ENCODE data around the gene ZRANB3. TPM values are rescaled to one million over a fixed set of nuclear protein-coding genes. Genes with fewer than 3 reads are reported as not detected.
"Not testable (repeated sequence)": the region's sequence is repeated elsewhere in the genome, so short reads cannot be mapped to it uniquely, and the experiment has no call there.

ZRANB3 gene
- total RNA-seq, 1 donor from 2014 or later, result 7.2 TPM

DNA sequence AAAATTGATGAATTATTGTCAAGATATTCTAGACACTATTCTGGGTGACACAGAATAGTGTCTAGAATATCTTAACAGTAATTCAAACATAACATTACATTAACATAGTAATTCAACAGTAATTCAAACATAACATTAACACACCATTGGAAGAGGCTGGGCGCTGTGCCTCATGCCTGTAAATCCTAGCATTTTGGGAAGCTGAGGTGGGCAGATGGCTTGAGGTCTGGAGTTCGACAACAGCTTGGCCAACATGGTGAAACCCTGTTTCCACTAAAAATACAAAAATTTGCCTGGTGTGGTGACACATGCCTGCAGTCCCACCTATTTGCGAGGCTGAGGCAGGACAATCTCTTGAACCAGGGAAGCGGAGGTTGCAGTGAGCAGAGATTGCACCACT is 195.8 kb downstream of the ZRANB3 start:
- DNase-seq (ENCODE audit: low spot score), result no peak

DNA sequence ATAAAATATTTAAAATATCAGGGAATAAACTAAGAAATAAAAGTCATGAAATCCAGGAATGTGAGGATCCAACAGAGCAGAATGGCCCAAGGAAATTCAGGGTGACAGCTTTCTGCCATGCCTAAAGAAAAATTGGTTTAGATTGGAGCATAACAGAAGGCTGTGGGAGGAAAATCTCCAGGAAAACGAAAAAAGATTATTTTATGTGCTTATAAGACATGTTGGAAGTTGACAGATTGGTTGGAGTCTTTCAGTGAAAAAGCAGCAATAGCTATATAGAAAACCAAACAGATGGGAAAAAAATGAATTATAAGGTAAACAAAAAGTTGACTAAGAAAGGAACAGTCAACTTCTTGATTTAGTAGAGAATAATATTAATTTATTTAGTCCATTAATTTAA is 203.9 kb downstream of the ZRANB3 start:
- no peak for DNase-seq (ENCODE audit: low spot score)

DNA sequence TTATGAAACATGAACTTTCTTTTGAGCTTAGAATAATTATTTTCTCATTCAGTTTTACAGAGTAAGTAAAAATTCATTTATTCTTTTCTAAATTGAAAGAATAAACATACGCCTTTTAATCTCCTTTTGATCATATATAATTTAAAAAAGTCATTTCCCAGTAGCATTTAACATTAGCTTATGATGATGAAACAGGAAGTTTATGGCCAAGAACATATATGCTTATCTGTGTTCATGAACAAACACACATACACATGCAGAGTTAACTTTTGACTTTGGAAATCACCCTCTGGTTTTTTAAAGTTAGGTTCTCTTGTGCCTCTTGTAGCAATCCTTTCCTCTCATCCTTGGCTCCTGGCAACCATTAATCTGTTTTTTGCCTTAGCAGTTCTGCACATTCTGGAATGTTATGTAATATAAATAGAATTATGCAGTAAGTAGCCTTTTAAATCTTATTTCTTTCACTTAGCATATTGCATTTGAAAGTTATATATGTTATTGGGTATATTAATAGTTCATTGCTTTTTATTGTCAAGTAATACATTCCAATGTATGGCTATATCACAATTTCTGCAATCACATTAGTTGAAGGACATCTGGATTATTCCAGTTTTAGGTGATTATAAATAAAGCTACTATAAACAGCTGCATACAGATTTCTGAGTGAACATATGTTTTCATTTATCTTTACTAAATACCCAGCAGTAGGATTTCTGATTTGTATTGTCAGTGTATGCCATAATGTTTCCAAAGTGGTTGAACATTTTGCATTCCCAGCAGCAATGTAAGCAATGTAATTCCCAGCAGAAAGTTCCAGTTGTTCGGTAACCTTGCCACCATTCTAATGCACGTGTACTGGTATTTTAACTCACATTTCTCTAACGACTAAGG is 210.3 kb downstream of the ZRANB3 start:
- DNase-seq (ENCODE audit: low spot score), result peak; percentile 66

DNA sequence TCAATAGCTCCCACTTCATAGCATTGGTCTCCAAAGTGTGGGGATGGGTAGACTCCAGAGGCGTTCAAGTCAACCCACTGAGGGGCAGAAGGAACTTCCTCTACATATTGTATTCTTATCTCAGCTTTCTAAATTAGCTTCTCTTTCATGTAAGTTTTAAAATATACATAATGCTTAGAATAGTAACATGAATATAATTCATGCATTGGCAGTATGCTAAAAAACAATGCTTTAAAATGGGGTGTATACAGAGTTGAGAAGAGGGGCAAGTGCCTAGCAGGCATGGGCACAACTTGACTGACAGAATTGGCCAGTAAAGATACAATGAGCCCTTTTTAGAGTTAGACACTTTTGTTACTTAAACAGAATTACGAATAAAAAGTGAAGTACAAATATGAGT is 212.2 kb downstream of the ZRANB3 start:
- no peak for DNase-seq (ENCODE audit: low spot score)

DNA sequence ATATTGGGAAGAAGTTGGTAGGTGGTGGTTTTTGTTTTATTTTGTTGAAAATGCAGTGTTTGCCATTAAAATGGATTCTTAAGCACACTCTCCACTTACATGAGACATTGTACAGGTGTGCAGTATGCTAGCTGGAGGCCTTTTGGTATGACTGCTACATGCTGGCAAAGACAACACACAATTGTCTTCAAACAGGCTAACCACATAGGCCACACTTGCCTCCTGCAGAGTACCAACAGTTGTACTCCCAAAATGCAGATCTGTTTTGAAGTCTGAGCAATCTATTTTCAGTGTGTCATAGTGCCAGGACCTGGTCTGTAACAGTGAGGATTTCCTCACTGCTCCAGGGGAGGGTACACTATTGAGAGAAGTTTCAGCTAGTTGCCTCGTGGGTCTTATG is 213.6 kb downstream of the ZRANB3 start:
- no peak for DNase-seq (ENCODE audit: low spot score)

DNA sequence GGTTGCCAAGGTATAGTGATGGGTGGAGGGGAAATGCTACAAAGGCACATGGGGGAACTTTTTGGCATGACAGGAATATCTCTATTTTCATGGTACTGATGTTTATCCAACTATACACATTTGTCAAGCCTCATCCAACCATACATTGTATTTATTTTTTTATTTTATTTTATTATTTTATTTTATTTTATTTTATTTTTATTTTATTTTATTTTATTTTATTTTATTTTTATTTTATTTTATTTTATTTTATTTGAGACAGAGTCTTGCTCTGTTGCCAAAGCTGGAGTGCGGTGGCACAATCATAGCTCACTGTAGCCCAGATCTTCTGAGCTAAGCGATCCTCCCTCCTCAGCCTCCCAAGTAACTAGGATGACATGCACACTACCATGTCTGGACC is 219.1 kb downstream of the ZRANB3 start:
- DNase-seq (ENCODE audit: low spot score), result no peak

DNA sequence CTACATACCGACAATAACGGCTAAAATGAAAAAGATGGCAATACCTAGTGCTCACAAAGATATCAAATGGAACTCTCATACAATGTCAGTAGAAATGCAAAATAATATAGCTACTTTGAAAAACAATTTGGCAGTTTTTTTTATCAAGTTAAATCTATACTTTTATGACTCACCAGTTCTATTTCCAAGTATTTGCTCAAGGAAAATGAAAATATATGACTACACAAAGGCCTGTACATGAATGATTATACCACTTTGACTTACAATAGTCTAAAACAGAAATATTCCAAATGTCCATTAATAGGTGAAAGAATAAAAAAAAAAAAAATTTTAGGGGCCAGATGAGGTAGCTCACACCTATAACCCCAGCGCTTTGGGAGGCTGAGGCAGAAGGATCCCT is 219.8 kb downstream of the ZRANB3 start:
- no peak for DNase-seq (ENCODE audit: low spot score)

DNA sequence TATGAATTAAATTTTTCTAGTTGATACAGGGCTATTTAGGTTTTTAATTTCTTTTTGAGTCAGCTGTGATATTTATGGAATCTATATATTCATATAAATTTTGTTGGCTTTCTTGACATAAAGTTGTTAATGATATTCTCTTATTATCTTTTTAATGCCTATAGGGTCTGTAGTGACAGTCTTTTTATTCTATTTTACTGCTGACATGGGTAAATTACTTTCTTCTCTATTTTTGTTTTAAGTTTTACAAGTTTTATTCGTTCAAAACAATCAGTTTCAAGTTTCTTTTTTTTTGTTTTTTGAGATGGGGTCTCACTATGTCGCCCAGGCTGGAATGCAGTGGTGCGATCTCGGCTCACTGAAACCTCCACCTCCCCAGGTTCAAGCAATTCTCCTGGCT is 226.3 kb downstream of the ZRANB3 start:
- DNase-seq (ENCODE audit: low spot score), result no peak

DNA sequence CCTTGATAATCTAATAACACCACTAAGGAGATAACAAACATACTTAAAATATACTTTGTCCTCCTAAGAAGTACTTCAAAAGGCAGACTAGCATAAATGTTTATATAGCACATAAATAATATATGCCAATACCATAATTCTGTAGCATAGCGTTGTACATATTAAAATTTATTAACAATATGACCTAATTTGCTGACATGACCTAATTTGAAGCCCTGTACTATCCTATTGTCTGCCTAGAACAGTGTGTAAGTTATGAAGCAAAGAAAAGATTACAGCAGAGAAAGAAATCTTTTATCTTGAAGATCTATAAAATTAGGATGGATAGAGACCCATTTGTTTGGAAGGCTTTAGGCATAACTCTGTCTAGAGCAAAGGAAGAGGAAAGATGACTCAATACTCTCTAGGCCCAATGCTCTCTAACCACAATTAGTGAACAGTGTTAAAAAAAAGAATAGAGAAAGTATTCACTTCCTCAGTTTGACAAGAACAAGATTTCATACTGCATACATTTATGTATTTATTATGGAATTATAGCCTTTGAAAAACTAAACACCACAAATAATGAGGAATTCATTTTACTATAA is 231.3 kb downstream of the ZRANB3 start:
- DNase-seq (ENCODE audit: low spot score), result no peak

DNA sequence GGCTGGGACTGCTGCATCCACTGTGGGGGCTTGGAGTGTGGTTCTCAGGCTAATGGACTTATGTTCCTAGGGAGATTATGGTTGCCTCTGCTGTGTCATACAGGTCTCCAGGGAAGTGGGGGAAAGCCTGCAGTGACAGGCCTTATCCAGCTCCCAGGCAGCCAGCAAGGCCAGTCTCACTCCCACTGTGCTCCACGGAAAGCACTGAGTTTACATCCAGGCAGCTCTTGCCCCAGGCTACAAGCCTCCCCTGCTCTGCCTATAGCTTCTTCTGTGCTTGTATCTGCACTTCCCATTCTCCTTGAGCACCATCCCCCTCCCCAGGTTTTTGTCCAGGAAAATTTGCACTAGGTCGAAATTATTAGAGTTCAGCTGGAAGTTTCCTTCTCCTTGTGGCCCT is 231.9 kb downstream of the ZRANB3 start:
- DNase-seq (ENCODE audit: low spot score), result no peak

DNA sequence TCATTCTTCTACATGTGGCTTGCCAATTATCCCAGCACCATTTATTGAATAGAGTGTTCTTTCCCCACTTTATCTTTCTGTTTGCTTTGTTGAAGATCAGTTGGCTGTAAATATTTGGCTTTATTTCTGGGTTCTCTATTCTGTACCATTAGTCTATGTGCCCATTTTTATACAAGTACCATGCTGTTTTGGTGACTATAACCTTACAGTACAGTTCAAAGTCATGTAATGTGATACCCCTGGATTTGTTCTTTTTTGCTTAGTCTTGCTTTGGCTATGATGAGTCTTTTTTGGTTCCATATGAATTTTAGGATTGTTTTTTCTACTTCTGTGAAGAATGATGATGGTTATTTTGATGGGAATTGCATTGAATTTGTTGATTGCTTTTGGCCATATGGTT is 243.9 kb downstream of the ZRANB3 start:
- DNase-seq (ENCODE audit: low spot score), result not testable (repeated sequence)

DNA sequence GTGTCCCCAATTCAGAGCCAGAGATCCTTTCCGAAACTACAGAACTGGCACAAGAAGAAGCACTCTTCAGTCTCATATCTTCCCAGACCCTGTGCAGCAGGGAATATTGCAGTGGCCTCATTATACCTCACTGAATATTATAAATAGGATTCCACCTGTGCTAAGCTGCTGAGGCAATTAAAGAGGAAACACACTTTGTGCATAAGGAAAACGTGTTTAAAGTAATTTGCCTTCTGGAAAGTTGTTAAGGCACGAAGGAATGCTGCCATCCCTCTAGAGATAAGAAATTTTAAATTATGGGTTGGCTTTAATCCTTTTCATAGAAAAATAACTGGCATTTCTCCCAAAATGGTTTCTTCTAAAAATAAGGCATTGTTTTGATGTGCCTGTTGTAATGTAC is 245.6 kb downstream of the ZRANB3 start:
- DNase-seq (ENCODE audit: low spot score), result no peak

DNA sequence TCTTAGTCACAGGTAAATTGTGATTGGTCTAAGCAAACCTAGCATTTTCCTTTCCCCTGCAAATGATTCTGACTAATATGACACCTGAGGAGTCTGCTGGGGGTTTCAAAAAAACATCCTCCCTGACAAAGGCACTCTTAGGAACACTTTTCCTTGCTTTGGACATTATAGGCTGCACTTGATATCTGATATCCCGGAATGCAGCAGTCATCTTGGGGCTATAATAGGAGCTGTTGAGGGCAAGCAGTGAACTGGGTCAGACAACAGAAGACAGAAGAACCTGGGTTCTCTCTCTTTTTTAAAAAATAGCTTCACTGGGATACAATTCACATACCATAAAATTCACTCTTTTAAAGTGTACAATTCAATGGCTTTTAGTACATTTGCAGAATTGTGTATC is 249.6 kb downstream of the ZRANB3 start:
- no peak for DNase-seq (ENCODE audit: low spot score)

DNA sequence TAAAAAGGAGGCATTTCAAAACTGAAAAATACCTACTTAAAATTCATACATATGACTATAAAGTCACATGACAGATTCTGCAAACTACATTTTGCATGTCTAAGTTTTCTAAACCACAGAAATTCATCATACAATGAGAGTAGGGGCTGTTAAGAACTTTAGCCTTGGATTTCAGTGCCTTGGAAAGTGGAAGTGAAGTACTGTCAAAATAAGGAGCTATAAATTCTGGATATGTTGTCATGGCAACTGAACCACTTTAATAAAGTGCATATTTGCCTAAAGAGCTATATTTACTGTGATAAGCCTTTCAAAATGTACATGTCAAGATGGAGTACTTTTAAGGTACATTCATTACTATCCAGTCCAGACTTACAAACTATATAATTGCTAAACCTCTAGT is 251.8 kb downstream of the ZRANB3 start:
- no peak for DNase-seq (ENCODE audit: low spot score)

DNA sequence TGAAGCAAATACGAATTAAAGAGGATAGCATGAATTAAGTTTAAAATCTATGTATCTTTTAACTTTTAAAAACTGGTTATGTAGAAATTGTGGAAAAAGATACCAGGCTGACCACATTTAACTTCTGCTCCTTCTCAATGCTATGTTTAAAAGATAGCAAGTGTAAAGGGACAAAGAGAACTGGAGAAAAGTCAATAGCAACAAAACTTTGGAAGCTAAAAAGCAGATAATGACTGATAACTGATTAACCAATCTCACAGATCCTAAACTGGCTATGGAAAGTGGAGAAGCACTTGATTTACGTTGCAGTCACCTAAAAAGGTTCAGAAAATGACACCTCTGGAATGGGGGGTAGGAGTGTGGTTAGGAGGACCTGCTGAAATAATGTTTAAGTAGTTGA is 254.5 kb downstream of the ZRANB3 start:
- DNase-seq (ENCODE audit: low spot score), result no peak

DNA sequence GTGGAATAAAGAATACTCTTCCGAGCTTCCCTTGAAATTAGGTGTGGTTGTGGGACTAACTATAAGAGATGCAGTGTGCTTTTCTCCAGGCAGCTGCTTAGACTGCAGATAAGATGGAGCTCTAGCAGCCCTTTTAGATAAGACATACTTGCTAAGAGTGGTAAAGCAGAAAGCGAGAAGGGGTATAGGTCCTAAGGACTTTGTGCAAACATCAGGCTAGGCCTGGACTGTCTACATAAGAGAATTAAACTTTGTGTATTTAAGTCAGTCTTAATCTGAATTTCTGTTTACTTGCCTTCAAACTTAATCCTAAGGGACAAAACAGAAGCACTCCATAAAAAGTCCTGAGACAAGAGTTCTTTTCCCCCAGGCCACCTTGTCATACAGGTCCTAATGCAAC is 260.0 kb downstream of the ZRANB3 start:
- peak; percentile 12 for DNase-seq (ENCODE audit: low spot score)

DNA sequence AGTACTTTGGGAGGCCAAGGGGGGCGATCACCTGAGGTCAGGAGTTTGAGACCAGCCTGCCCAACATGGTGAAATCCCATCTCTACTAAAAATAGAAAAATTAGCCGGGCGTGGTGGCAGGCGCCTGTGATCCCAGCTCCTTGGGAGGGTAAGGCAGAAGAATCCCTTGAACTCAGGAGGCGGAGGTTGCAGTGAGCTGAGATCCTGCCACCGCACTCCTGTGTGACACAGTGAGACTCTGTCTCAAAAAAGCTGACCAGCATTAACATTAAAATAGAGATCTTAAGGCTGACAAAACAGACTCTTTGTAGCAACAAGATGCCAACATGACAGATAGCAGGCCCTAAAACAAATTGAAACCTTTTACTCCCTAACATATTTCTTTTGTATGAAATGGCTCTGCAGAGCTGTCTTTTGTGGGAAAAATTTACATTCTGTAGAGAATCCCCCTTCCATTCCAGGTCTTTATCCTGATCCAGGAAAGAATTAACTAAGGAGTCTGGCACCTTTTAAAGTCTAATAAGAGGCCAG is 265.0 kb downstream of the ZRANB3 start:
- DNase-seq (ENCODE audit: low spot score), result peak; percentile 14

DNA sequence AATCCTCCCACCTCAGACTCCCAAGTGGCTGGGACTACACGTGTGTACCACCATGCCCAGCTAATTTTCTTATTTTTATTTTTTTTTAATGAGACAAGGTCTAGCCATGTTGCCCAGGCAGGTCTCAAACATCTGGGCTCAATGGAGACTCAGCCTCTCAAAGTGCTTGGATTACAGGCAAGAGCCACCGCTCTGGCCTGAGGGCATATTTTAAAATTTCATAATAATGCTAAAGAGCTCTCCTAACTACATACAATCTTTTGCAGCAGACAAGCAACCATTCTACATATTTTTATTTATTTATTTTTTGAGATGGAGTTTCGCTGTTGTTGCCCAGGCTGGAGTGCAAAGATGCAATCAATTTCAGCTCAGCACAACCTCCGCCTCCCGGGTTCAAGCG is 271.9 kb downstream of the ZRANB3 start:
- no peak for DNase-seq (ENCODE audit: low spot score)

DNA sequence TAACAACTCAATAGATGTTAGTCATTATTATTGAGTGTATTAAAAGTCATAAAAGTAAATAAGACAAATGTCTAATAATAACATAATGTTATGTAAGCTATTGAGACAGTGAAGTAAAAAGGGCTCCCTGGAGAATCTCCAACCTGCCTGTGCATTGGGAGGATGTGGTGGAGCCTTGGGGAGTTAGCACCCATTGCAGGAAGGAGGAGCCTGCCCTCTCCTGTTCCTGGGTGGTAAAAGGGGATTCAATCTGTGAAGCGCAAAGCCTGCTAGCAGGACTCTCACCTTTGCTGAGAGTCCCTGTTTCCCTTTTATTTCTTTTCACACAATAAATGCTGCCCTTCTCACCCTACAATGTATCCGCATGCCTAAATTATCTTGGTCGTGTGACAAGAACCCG is 272.8 kb downstream of the ZRANB3 start:
- no peak for DNase-seq (ENCODE audit: low spot score)

DNA sequence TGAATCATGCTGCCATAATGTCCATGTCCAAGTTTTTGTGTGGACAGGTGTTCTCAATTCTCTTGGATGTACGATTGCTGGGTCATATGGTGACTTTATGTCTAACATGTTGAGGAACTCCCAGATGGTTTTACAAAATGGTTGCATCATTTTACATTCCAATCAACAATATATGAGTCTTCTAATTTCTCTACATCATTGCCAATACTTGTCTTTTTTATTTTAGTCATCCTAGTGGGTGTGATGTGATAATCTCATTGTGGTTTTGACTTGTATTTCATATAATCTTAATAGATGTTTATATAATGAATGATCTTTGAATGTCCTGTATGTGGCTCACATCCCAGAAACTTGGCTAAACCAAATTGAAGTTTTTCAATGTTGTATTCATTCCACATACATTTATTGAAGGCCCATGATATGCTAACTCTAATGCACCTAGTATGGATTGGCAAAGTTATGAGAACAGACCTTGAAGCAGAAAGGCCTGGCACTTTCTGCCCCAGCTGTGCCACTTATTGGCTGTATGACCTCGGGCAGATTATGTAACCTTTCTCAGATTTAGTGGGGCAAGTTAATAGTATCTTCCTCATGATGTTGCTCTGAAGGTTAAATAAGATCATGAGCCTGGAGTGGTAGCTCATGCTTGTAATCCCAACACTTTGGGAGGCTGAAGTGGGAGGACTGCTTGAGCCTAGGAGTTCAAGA is 273.5 kb downstream of the ZRANB3 start:
- no peak for DNase-seq (ENCODE audit: low spot score)

DNA sequence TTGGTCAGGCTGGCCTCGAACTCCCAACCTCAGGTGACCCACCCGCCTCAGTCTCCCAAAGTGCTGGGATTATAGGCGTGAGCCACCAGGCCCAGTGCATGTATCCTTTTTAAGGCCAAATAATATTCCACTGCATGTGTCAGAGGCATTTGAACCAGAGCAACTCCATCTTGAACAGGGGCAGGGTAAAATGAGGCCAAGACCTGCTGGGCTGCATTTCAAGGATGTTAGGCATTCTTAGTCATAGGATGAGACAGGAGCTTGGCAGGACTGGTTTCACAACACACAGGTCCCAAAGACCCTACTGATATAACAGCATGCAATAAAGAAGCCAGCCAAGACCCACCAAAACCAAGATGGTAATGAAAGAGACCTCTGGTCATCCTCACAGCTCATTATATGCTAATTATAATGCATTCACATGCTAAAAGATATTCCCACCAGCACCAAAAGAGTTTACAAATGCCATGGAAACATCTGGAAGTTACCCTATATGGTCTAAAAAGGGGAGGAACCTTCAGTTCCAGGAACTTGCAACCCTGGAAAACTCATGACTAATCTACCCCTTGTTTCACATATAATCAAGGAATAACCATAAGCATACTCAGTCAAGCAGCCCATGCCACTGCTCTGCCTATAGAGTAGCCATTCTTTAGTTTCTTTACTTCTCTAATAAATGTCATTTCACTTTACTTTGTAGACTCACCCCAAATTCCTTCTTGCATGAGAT is 274.3 kb downstream of the ZRANB3 start:
- no peak for DNase-seq (ENCODE audit: low spot score)

DNA sequence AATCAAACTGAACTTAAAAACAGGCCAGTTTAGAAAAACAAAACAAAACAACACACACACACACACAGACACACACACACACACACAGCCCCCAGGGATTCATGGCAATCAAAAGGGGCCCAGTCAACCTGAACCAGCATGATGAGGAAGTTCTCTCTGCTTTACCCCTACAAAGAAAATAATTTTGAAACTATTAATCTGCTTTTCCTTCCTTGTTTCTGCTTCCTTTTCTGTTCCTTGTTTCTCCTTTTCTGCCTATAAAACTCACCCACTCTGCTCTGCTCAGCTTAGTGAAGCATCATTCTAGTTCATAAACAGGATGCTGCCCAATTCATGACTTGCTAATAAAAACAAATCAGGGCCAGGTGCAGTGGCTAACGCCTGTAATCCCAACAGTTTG is 275.8 kb downstream of the ZRANB3 start:
- DNase-seq (ENCODE audit: low spot score), result no peak

All from umbilical cord (tissue), 2 donors.